HEK293 (cell line): Measurements from ENCODE around the gene ARAP3.
"Not testable (repeated sequence)": the region's sequence is repeated elsewhere in the genome, so short reads cannot be mapped to it uniquely, and the experiment has no call there.

Experiments used
- ATF2 ChIP-seq: fragments of 450-650 bp; formaldehyde crosslinking; IDR thresholded peaks from 2 replicates; pipeline ENCODE4 v1.5.1; 2016; ENCODE audit warnings: missing biosample characterization, missing genetic modification characterization, low read depth
- GLIS1 ChIP-seq: fragments of 450-650 bp; formaldehyde crosslinking; IDR thresholded peaks from 2 replicates; pipeline ENCODE4 v1.5.1; 2016; ENCODE audit warnings: missing biosample characterization, missing genetic modification characterization
- KLF1 ChIP-seq: fragments of 450-650 bp; formaldehyde crosslinking; IDR thresholded peaks from 2 replicates; pipeline ENCODE4 v1.5.1; 2016; ENCODE audit warnings: missing biosample characterization, missing genetic modification characterization
- SALL2 ChIP-seq: fragments of 450-650 bp; formaldehyde crosslinking; IDR thresholded peaks from 2 replicates; pipeline ENCODE4 v1.5.0; 2017; ENCODE audit warnings: missing biosample characterization, mild to moderate bottlenecking, missing genetic modification characterization, borderline replicate concordance
- ZBTB1 ChIP-seq: fragments of 450-650 bp; formaldehyde crosslinking; IDR thresholded peaks from 2 replicates; pipeline ENCODE4 v1.5.1; 2016; ENCODE audit warnings: missing biosample characterization, missing genetic modification characterization
- ZBTB11 ChIP-seq: fragments of 450-650 bp; formaldehyde crosslinking; conservative IDR thresholded peaks from 2 replicates; pipeline ENCODE4 v1.5.1; 2016; ENCODE audit warnings: low read depth, missing biosample characterization, missing genetic modification characterization
- ZBTB21 ChIP-seq: fragments of 450-650 bp; formaldehyde crosslinking; IDR thresholded peaks from 2 replicates; pipeline ENCODE4 v1.5.1; 2017; ENCODE audit warnings: missing biosample characterization, missing genetic modification characterization
- ZBTB7A ChIP-seq: fragments of 450-650 bp; formaldehyde crosslinking; IDR thresholded peaks from 2 replicates; pipeline ENCODE4 v1.5.1; 2016; ENCODE audit warnings: low read depth, missing biosample characterization, missing genetic modification characterization
- ZFP41 ChIP-seq: fragments of 450-650 bp; formaldehyde crosslinking; IDR thresholded peaks from 2 replicates; pipeline ENCODE4 v1.5.1; 2016; ENCODE audit warnings: missing biosample characterization, missing genetic modification characterization, borderline replicate concordance
- ZNF184 ChIP-seq: fragments of 450-650 bp; IDR thresholded peaks from 2 replicates; pipeline ENCODE4 v1.5.1; 2018; ENCODE audit warnings: missing biosample characterization, mild to moderate bottlenecking, missing genetic modification characterization
- ZNF221 ChIP-seq: fragments of 450-650 bp; formaldehyde crosslinking; IDR thresholded peaks from 2 replicates; pipeline ENCODE4 v1.5.1; 2017; ENCODE audit warnings: missing biosample characterization, missing genetic modification characterization, borderline replicate concordance
- ZNF561 ChIP-seq: fragments of 450-650 bp; IDR thresholded peaks from 2 replicates; pipeline ENCODE4 v1.5.1; 2018; ENCODE audit warnings: missing biosample characterization, missing genetic modification characterization, borderline replicate concordance
- TF ChIP-seq, protein P1 (sequence below): fragments of 450-650 bp; formaldehyde crosslinking; IDR thresholded peaks from 2 replicates; pipeline ENCODE4 v1.5.1; 2016; ENCODE audit warnings: missing biosample characterization, missing genetic modification characterization

GRCh38 chr5:141725174-141725573, 43.1 kb upstream of the ARAP3 start:
- TF ChIP-seq ZNF221; ZNF561 (tag by site-specific recombination); ATF2 (tag by site-specific recombination); GLIS1 (tag by site-specific recombination); ZBTB1 (tag by site-specific recombination); ZFP41 (tag by site-specific recombination); ZBTB7A (tag by site-specific recombination); ZBTB21 (tag by site-specific recombination); KLF1; SALL2; ZBTB11 (tag by site-specific recombination); ZNF184 (tag by site-specific recombination): not testable (repeated sequence)
- TF ChIP-seq, protein P1, sequence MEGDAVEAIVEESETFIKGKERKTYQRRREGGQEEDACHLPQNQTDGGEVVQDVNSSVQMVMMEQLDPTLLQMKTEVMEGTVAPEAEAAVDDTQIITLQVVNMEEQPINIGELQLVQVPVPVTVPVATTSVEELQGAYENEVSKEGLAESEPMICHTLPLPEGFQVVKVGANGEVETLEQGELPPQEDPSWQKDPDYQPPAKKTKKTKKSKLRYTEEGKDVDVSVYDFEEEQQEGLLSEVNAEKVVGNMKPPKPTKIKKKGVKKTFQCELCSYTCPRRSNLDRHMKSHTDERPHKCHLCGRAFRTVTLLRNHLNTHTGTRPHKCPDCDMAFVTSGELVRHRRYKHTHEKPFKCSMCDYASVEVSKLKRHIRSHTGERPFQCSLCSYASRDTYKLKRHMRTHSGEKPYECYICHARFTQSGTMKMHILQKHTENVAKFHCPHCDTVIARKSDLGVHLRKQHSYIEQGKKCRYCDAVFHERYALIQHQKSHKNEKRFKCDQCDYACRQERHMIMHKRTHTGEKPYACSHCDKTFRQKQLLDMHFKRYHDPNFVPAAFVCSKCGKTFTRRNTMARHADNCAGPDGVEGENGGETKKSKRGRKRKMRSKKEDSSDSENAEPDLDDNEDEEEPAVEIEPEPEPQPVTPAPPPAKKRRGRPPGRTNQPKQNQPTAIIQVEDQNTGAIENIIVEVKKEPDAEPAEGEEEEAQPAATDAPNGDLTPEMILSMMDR, result not testable (repeated sequence)
